ENCODE measurements around the gene NAB2.
A peak's percentile ranks its signal among the peaks of the same experiment; 100 is the strongest.
"Not testable (repeated sequence)": the region's sequence is repeated elsewhere in the genome, so short reads cannot be mapped to it uniquely, and the experiment has no call there.

The NAB2 gene

DNA sequence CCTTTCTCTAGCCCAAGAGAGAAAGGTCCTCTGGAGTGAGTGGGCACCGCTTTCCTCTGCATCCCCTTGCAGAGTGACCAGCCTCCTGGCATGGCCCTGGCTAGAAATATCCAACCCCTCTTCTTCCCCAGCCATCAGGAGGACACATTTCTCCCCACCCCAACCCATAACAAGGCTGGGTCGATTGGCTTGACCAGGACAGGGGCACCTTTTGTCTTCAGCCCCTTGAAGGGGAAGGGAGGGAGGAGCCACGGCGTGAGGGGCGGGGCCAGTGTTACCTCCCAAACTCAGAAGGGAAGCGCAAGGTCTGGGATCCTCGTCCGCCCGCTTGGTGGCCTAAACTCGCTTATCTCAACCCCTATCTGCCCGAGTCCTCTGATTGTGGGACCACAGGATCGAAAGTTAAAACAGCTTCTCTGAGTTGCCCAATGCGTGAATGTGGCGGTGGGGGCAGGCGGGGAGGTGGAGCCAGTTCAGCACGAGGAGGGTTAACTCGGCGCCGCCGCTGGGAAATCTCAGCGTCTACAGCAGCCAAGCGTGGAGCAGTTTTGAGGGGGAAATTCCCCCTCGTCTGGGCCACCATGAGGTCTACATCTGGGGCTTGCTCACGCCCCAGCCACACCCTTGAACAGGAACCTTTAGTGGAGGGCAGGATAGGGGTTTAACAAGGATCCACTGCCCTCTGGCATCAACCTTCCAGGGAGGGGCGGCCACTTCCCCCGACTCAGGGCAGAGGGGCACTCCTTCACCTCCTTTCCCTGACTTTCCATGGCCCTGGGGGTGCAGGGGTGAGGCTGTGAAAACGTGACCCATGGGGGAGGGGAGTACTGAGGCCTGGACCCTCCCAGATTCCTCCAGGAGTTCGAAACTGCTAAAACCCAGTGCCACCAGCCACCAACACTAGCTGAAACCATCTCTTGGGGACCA, 21.5 kb downstream of the NAB2 start:
- DNase-seq (ENCODE audit: low spot score): no peak

DNA sequence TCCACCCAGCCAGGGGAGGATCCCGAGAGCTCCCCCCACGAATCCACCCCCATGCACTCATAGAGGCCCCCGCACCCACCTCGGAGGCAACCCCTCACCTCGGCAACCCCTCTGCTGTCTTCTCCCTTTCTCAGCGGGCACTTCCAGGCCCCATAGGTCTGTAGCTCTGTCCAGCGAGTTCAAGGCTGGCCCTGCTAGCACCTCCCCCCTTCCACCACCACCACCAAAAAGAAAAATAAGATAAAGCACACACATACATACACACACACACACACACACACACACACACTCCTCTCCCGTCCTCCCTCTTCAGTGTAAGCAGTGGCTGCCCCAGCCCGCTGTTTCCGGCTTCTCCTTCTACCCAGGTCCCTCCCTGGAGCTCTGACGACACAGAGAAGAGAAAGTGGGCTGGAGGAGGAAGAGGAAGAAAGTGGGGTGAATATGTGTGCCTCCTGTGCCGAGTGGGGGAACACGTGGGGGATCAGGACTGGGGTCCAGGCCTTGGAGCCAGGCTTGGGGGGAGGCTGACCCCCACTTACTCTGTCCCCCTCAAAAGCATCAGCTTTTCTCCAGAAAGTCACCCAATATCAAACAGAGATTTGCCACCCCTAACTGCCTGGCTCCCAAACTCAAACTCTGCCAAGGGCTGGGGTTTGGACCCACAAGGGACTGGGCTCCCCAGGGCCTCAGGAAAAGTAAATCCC, 22.3 kb downstream of the NAB2 start, which contains the start of gene STAT6:
TSS of gene STAT6 (minus strand) at position 332 of the 704 bp plus-strand sequence. CDS start 3,084 bp downstream, outside the sequence.
- DNase-seq (ENCODE audit: low spot score): peak; percentile 53

DNA sequence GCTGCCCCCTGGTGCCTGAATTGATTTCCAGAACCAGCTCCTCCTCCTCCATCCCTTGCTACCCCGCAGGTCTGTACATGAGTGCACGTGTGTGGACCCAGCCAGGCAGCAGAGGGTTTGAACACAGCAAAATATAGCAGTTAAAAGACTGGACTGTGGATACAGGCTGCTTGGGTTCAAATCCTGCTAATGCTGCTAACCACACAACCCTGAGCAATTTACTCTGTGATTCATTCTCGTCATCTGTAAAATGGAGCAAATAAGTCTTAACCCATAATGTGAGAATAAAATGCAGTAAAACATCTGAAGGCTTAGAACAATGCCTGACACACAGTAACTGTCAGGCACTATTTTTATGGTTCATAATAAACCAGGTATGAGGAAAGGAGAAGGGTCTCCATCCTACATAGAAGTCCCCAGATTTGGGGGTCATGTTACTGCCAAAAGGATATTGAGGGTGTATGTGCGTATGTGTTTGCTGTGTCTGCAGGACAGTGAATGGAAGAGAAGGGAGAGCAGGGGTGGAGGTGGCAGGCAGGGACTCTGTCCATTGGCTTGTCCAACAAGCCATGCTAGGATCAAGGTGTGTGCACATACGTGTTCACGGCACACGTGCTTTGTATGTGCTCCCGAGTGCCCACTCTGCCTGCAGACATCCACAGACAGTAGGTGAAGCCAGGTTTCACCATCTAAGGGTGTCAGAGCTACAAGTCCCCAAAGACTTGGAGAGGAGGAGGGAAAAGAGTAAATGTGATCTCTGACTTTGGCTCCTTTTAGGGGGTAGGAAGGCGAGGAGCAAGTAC, 23.8 kb downstream of the NAB2 start:
- no peak for DNase-seq (ENCODE audit: low spot score)

DNA sequence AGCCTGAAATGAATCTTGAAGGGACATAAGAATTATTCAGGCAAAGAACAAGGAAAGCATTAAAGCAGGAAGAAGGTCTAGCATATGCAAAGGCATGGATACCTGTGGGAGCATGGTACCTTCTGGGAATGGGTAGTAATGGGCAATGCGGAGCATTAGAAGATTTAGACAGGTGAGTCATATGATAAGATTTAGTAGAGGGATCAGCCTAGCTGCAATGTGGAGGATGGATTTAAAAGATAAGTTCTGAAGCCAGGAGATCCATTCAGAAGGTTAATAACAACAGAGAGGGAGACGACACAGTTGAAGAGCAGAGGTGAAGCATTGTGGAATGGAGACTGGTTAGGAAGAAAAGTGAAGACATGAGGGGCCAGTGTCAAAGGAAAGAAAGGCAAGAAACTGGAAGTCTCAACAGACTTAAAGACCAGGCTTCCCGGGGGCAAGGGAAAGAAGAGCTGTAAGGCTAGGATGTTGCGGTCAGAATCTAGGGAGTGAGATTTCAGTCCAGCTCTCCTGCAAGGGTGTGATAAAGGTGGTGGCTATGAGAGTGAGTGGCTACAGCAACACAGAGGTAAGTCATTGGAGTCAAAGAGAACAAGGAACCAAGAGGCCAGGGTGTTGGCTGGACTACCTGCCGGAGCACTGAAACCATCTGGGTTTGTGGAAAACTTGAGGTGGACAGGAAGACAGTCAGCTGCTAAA, 27.8 kb downstream of the NAB2 start:
- no peak for DNase-seq (ENCODE audit: low spot score)

DNA sequence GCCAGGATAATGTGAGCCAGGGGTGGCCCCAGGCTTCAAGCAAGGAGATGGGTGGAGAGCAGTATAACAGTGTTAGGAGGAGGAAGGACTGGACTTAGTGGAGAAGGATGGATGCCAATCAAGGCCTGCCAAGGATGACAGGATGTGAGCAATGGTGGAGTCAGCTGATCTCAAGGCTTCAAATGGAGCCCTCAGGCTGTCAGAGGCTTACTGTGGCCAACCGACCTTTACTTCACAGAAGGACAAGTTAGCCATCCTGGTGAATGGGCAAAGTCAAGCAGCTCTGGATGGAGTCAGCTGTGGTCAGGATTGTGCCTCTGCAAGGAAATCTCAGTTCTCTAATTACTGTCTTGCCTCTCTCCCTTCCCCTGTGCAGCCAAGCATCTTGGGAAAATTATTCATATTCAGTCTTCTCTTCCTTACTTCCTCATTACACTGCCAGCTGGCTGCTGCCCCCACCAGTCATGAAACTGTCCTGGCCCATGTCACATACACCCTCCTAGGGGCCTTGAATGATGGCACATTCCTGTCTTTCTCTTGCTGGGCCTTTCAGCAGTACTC, 29.9 kb downstream of the NAB2 start:
- DNase-seq (ENCODE audit: low spot score): no peak

DNA sequence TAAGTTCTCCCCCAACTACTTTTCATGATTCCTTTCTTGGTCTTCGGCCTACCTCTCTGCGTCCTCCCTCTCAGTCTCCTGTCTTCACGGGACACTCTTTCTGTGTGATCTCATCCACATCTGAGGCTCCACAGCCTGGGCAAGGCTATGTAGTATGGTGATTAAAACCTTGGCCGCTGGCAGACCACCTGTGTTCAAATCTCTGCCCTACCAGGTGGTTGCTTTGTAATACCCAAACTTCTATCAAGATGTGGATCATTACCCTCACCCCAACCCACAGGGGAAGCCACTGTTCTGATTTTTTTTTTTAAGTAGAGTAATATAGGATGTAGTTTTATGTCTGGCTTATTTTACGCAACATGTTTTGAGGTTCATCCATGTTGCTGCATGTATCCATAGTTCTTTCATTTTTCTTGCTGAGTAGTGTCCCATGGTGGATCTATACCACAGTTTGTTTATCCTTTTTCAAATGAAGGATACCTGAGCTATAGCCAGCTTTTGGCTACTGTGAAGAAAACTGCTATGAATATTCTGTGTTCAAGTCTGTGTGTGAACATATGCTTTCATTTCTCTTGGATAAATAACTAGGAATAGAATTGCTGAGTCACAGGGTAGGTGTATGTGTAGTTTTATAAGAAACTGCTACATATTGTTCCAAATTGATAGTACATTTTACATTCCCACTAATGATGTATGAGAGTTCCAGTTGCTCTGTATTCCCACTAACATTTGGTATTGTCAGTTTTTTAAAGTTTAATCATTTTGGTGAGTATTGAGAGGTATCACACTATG, 30.6 kb downstream of the NAB2 start:
- no peak for DNase-seq (ENCODE audit: low spot score)

DNA sequence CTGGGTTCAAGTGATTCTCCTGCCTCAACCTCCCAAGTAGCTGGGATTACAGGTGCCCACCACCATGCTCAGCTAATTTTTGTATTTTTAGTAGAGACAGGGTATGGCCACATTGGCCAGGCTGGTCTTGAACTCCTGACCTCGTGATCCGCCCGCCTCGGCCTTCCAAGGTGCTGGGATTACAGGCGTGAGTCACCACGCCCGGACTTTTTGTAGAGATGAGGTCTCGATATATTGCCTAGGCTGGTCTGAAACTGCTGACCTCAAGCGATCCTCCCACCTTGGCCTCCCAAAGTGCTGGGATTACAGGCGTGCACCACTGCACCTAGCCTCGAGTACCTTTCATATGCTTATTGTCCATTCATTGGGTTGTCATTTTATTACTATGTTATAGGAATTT, 31.8 kb downstream of the NAB2 start:
- DNase-seq (ENCODE audit: low spot score): not testable (repeated sequence)

DNA sequence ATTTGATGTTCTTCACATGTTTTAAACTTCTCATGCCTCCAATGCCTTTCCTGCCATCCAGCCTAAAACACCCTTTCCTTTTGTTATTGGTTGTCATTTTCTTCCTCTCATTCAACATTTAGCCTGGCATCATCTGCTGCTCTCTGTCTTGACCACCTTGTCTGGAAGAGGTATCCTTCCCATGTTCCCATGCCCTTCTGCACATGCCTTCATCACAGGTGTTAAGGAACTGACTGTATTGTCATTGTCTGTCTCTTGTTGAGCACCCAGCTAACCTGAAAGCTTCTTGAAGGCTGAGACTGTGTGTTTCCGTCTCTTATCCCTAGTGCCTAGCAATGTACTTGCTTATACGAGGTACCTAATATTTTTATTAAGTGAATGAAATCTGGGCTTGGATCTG, 34.9 kb downstream of the NAB2 start:
- DNase-seq (ENCODE audit: low spot score): no peak

DNA sequence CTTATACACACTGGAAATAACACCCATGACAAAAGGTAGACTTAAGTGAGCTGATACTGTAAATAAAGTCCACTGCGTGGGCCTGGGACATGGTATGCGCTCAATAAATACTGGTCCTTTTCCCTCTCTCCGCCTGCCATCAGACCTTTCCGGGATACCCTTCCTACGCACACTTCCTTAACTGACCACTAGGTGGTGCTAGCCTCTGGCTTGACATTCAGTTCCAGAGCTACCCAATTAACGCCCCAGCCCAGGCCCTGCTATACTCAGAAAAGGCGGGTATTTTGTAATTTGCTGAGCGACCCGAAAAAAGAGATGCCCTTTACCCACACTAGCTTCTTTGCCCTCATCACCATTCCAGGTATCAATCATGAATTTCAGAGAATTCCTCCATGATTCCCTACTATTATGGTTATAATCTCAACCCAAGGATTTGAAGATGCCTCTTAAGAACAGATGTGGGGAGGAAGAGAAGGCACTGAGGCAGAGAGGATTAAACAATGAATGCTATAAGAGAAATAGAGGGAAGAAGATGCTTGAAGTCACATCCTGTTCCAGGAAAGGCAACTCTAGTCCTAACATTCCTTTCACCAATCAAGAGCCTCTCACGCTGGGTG, 35.5 kb downstream of the NAB2 start:
- DNase-seq (ENCODE audit: low spot score): peak; percentile 65

DNA sequence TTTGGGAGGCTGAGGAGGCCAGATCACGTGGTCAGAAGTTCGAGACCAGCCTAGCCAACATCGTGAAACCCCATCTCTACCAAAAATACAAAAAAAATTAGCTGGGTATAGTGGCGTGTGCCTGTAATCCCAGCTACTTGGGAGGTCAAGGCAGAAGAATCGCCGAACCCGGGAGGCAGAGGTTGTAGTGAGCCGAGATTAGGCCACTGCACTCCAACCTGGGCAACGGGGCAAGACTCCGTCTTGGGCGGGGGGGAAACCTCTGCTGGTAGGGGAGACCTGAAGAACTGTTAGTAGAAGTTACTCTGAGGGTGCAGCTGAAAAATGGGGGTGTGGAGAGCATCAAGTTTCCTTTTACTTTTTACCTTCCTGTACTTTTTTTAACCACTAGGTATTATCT, 37.1 kb downstream of the NAB2 start:
- DNase-seq (ENCODE audit: low spot score): no peak

DNA sequence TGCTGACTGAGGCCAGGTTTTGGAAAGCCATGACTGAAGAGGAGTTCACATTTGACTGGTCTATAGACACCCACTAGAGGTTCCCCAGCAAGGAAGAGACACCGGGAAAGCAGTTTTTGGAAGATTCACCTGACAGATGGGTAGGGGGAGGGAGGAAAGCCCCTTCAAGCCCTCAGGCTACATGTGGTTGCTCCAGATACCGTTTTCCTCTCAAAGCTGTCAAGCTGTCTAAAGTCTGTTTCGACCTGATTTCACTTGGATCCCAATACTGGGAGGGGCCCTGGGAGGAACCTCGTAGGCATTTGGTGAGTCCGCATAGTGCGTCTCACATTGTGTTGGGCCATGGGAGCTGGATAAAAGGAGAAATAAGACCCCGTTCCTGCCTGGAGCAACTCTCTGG, 37.6 kb downstream of the NAB2 start:
- no peak for DNase-seq (ENCODE audit: low spot score)

DNA sequence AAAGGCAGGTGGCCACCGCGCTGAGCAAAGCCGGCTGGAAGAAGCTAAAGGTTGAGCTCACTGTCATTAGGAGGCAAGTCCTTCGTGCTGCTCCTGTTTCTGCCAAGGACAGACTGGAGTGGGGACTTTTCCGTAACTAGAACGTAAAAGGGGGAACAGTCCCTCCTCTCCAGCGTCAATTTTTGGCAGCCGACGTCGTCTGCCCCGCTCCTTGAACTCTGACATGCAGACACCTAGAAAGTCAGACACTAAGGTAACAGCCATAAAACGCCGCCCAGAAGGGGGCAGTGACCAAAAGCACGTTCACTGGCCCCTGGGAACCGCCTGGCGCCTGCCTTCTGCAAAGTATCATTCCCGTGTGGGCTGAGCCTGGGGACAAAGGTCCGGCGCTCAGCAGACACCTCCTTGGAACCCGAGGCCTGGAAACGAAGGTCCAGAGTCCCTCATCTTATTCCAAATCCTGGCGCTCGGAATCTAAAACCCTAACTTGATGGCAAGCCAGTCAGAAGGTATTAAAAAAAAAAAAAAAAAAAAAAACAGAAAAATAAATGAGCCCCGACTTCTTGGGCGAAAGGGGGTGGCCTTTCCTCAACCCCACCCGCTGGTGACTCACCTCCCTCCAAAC, 38.3 kb downstream of the NAB2 start:
- DNase-seq (ENCODE audit: low spot score): peak; percentile 85

DNA sequence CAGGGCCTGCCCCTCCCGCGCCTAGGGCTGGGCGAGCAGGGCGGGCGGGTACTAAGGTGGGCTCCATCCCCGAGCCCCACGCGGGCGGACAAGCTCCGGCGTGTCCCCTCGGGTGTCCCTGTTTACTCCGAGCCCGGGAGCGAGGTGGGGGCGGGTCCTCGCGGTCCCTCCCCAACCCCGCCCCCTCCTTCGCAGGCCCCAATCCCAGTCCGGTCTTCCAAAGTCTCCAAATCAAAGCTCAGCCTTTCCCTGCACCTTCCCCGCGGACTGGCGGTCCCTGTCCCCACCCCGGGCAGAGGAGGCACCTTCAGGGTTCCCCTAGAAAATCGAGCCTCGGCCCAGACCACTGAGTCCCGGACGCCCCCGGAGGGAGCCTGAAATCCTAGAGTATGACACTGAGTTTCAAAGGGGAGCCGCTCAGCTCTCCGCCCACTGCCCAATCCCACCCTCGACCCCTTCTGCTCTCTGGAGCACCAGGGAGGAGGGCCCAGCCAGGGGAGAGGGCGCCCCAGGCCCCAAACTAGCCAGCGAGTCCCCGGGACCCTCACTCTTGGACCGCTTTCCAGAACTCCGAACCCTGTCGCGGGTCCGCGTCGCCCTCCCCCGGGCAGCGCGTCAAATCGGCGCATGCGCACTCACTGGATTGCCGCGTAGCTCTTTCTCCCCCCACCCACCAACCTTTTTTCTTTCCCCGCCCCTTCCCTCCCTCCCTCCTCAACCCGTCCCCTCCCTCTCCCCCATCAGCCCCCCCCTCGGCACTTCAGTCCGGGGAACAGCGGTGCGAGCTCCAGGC, 39.0 kb downstream of the NAB2 start, which contains the start of gene LRP1:
TSS of gene LRP1 (plus strand) at position 758 of the 793 bp plus-strand sequence. CDS start 482 bp downstream, outside the sequence.
- peak; percentile 78 for DNase-seq (ENCODE audit: low spot score)

DNA sequence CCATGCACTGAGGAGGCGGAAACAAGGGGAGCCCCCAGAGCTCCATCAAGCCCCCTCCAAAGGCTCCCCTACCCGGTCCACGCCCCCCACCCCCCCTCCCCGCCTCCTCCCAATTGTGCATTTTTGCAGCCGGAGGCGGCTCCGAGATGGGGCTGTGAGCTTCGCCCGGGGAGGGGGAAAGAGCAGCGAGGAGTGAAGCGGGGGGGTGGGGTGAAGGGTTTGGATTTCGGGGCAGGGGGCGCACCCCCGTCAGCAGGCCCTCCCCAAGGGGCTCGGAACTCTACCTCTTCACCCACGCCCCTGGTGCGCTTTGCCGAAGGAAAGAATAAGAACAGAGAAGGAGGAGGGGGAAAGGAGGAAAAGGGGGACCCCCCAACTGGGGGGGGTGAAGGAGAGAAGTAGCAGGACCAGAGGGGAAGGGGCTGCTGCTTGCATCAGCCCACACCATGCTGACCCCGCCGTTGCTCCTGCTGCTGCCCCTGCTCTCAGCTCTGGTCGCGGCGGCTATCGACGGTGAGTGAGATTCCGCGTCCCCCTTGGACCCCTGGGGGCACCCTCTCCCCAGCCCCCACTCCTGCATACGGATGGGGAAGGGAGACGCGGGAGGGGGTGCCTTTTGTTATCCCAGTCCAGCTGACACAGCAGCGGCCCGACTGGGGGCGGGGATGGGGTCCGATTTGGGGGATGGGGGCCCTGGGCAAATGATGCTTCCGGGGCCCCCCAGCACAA, 39.8 kb downstream of the NAB2 start:
- no peak for DNase-seq (ENCODE audit: low spot score)

DNA sequence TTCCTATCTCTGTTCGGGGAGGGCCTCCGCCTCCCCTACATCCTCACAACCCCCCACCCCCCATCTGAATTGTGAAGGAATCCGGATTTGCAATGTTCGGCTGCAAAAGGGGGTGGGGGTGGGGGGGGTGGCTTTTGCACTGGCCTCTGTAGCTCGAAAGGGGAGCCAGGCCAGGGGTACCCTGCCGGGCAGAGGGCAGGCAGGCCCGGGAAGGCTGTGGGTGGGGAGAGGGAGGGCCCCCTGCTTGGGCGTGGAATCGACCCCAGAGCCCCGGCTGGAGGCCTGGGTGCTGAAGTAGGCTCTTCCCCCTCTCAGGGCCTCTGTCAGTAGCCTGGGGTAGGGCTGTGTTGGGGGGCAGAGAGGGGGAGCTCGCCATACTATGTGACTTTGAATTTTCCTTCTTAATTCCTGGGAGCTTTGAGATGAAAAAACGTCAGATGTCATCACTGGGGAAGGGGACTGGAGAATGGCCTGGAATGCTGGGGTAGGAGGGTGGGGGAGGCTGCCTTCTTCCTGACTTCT, 40.5 kb downstream of the NAB2 start:
- DNase-seq (ENCODE audit: low spot score): no peak

DNA sequence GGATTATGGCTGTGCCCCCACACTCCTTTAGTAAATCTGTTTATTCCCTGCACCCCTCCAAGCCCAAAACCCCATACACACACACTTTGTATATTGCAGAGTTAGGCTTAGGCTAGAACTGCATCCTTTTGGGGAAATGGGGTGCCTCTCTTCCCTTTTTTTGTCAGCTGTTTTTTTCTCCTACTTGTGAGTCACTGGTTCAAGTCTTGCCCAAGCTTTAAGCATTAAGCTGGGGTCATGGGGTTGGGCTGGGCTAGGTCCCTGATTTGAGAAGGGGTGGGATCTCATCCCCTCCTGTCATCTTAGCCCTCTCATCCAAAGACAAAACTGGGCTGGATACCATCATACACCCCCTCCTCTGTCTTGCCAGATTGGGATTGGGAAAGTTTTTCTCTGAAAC, 41.0 kb downstream of the NAB2 start:
- no peak for DNase-seq (ENCODE audit: low spot score)

DNA sequence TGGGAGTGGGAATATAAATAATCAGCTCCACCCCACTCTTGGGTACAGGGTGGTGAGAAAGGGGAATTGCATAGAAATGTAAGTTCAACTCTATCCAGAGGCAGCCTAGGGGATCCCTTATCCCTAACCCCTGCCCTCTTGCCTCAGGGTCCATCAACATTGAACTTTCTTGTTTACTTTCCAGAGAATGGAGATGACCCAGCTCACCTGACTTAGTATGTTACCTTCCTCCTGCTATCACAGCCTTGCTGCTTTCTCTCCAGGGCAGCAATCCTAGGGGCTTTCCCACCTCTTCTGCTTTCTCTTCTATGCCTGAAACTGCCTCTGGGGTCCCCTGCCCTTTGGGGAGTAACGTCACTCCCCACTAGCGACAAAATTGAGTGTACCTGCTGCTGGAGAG, 42.0 kb downstream of the NAB2 start:
- DNase-seq (ENCODE audit: low spot score): no peak
